Measurements from ENCODE around the gene XIAP. TPM values are rescaled to one million over a fixed set of nuclear protein-coding genes. Genes with fewer than 3 reads are reported as not detected.

Gene XIAP
- total RNA-seq, 6 experiments from 2014 or later: 15.4 to 28.0 (median 24.7) TPM

DNA sequence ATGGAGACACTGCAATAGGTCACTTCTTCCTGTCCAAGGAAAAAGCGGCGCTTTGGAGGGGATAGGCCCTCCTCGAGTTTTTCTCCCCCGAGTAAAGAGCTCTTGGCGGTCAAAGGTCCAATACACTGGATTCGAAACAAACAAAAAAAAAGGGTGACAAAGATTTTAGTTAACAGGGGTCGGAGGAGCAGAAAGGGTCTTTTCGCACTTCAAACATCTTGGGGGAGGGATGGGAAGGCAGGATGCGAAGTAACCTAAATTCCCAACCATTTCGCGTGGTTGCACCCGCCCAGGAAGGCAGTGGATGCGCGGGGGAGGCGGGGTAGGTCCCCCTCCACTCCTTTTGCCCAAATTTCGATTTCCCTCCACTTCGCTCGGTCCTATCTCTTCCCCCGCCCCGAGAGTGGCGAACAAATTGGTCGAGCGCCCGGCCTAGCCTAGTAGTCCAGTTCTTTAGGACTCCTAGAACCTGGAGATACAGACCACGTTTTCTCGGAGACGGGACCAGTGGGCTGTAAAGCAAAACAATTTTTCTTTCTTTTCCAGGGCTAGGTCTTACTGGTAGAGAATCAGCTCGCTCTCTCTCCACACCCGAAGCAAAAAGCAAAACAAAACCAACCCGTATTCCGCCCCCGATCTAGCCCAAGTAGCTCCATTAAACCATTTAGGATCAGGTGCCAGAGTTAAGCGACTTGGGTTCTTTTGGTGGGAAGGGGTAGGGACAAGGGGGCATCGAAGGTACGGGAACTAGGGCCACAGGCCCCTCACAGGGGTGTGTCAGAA is 99.6 kb downstream of the XIAP start:
- DNase-seq: peak; percentile 62 to 69 (median 65)
- no peaks in the 10 kb centered on the region for H3K27me3 ChIP-seq
- no peaks in the 10 kb centered on the region for H3K4me1 ChIP-seq
- intact Hi-C loops (cut with DNase I): no loop called here
- peak overlapping the region; percentile 89 to 94 (median 92) for H3K27ac ChIP-seq
- ATAC-seq: peak; percentile 6 to 27 (median 8)
- TF ChIP-seq POLR2A (IDR thresholded peaks at IDR 0.05): no peak
- no peak for TF ChIP-seq CTCF (IDR thresholded peaks at IDR 0.05)
- no peaks in the 10 kb centered on the region for H3K36me3 ChIP-seq
- peak overlapping the region; percentile 47 to 63 (median 57) for H3K4me3 ChIP-seq
- 22% methylated on average over 19 of the region's 35 CpGs for WGBS (ENCODE audit: insufficient coverage, low coverage, low lambda C conversion rate, missing lambda C conversion rate)
- no peaks in the 10 kb centered on the region for H3K9me3 ChIP-seq

DNA sequence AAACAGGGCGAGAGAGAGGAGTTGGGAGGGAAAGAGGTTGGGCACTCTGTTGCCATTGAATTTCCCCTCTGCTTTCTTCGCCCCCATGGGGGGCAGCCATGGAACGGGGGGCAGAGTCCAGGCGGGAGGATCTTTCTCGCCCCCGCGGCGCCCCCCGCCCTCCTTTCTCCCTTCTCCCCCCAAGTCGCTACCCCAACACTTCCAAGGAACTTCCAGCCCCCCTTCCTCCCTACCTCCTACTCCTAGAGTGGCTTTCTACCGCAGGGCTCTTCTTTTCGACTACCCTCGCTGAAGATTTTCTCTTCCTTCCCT is 101.1 kb downstream of the XIAP start:
- no peaks in the 10 kb centered on the region for H3K9me3 ChIP-seq
- no peak for ATAC-seq
- H3K4me1 ChIP-seq: no peaks in the 10 kb centered on the region
- TF ChIP-seq POLR2A (IDR thresholded peaks at IDR 0.05): no peak
- TF ChIP-seq CTCF (IDR thresholded peaks at IDR 0.05): no peak
- H3K27ac ChIP-seq: peak overlapping the region; percentile 99
- no peaks in the 10 kb centered on the region for H3K36me3 ChIP-seq
- intact Hi-C loops (cut with DNase I): no loop called here
- H3K4me3 ChIP-seq: peak overlapping the region; percentile 55 to 63 (median 59)
- no peak for DNase-seq
- no peaks in the 10 kb centered on the region for H3K27me3 ChIP-seq
- WGBS (ENCODE audit: insufficient coverage, low coverage, low lambda C conversion rate, missing lambda C conversion rate): 15% methylated on average over 13 of the region's 13 CpGs

DNA sequence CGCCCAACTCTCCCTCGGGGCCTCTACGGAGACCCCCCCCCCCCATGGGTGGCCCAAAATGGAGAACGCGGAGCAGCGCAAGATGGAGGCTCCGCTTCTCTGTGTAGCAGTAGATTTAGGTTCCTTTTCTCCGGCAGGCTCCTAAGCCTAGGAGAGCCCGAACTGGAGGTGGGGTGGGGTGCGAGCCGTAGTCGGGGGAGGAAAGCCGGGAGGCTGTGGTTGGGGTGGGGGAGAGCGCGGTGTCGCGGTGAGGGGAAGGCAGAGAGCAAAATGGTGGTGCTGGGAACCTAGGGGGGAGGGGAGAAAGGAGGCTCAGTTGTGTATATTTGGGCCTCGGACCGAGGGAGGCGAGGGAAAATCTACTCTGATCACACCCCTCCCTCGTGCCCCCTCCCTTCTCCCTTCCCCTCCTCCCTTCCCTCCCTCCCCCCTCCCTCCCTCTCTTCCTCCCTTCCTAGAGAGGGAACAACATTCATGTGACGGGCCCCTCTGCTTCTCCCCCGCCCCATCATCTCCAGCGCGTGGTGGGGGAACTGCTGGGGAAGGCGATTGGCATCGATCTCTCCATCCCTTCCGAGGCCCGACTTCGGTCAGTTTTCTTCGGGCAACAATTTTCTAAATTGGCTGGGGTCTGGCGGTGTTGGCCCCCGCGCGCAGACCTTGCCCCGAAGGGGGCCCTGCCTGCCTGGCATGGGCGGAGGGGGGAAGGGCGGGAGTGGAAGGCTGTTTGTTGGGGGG is 101.6 kb downstream of the XIAP start, which contains the start of gene STAG2:
Gene STAG2 (plus strand): TSS at position 439 of the 738 bp plus-strand sequence. CDS start 60,922 bp downstream, outside the sequence.
- no peaks in the 10 kb centered on the region for H3K9me3 ChIP-seq
- no peaks in the 10 kb centered on the region for H3K4me1 ChIP-seq
- H3K27ac ChIP-seq: peak within 1 kb of the TSS; percentile 99
- H3K4me3 ChIP-seq: peak within 1 kb of the TSS; percentile 55 to 63 (median 59)
- ATAC-seq (peak; percentile 56 to 69 (median 64)), DNase-seq (peak; percentile 64 to 79 (median 76))
- 23% methylated on average over 34 of the region's 38 CpGs for WGBS (ENCODE audit: insufficient coverage, low coverage, low lambda C conversion rate, missing lambda C conversion rate)
- H3K27me3 ChIP-seq: no peaks in the 10 kb centered on the region
- intact Hi-C loops (cut with DNase I): no loop called here
- H3K36me3 ChIP-seq: no peaks in the 10 kb centered on the region
- TF ChIP-seq CTCF (IDR thresholded peaks at IDR 0.05) (no peak), POLR2A (IDR thresholded peaks at IDR 0.05) (no peak)

- ATAC-seq: peak in 1 of 4 donors; percentile 4
- 28% methylated on average over 23 of the region's 23 CpGs for WGBS (ENCODE audit: insufficient coverage, low coverage, low lambda C conversion rate, missing lambda C conversion rate)
- H3K36me3 ChIP-seq: no peaks in the 10 kb centered on the region
- H3K27me3 ChIP-seq: no peaks in the 10 kb centered on the region
- no peaks in the 10 kb centered on the region for H3K4me1 ChIP-seq
- intact Hi-C loops (cut with DNase I): no loop called here
- no peak for DNase-seq
- H3K4me3 ChIP-seq: peak overlapping the region; percentile 55 to 63 (median 59)
- TF ChIP-seq CTCF (IDR thresholded peaks at IDR 0.05) (no peak), POLR2A (IDR thresholded peaks at IDR 0.05) (no peak)
- peak overlapping the region; percentile 99 for H3K27ac ChIP-seq
- no peaks in the 10 kb centered on the region for H3K9me3 ChIP-seq
These were observed 102.2 kb downstream of the XIAP start for GRCh38 chrX:123962006-123962467.
